GM18858 (cell line): Measurements from ENCODE around the gene GRK2.

Source experiments
- ATAC-seq: cut with Tn5 transposase; IDR thresholded peaks from one replicate; pipeline ENCODE4 v1.9.1; 2021; ENCODE audit not compliant: unreplicated experiment

The GRK2 gene

DNA sequence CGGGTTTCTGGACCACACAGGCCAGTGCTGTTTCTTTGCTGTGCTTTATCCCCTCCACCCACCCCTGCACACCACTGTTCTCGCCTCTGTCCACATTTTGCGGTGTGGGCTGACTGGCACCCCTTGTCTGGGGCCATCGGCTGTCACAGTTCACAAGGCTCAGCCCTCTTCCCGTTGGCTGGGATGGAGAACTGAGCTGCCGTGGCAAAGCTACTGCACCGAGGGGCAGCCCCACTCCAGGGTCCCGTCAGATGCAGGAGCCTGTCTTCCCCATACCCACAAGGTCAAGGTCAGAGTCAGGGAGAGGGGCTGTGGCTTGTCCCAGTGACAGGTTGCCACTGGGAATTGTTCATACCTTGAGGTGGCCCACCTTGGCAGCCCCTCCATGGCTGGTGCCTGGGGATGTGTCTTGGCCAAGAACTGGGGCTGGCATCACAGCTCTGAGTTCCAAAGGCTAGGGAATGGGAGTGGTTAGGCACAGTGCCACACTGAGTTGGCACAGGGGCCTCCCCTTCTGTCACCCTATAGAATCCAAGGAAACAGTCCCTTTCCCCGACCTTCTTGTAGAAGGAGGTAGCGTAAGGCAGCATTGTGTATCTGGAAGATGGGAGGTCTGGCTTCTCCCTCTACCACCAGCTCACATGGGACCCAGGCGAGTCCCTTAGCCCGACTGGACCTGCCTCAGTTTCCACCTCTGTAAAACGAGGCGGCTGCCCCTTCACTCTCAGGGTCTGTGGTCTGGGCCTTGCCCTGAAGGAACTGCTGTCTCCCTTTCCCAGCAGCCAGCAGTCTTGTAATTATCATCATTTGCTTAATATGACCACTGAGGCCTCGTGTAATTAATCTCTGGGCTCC, 3.4 kb downstream of the GRK2 start:
- ATAC-seq: no peak

- ATAC-seq: no peak
These were observed 4.3 kb downstream of the GRK2 start for GRCh38 chr11:67270256-67271204.

DNA sequence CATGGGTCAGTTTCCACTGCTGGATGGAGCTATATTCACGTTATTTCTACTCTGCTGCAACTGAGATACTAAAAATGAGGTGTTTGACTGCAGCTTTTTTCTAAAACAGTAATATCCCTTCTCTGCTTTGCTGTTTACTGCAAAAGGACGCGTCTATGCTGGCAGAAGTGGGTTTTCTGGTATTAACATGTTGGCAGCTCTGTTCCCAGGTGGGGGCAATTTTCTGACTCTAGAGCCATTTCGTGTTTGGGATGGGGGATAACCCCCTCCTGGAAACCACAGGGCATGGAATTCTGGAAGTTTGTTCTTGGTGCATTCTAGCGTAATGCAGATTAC, 4.9 kb downstream of the GRK2 start:
- no peak for ATAC-seq

GRCh38 chr11:67271541-67272284, 5.4 kb downstream of the GRK2 start:
- no peak for ATAC-seq

GRCh38 chr11:67272327-67273259, 6.3 kb downstream of the GRK2 start:
- ATAC-seq: no peak

DNA sequence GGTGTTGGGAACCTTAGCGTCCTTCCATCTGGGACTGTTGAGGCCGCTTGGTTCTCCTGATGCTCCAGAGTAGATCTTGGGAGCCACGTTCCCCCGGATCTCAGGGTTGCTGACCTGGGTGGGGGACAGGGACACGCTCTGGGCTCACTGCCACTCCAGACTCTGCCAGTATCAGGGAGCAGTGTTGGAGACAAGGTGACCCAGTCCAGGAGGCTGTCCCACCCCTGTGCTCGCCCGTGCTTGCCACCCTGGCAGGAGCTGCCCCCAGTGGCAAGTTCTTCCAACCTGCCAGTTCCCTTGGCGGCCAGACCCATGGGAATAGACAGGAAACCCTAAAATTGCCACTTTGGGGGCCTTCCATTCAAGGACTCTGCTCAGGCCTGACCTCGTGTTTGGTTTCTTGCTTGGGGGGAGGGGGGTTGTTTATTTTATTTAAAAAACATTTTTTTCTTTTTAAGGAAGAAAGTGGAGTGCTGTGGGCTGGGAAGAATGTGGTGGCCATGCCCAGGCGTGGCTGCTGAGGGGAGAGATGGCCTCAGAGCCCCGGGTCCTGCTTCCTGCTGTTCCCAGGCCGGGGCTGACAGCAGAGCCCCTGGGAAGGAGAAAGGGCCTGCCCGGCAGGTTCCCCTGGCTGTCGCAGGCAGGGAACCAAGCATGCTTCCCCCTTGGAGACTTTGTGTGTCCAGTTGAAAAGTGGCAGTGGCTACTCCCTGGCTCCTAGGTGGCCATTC, 7.2 kb downstream of the GRK2 start:
- ATAC-seq: no peak

DNA sequence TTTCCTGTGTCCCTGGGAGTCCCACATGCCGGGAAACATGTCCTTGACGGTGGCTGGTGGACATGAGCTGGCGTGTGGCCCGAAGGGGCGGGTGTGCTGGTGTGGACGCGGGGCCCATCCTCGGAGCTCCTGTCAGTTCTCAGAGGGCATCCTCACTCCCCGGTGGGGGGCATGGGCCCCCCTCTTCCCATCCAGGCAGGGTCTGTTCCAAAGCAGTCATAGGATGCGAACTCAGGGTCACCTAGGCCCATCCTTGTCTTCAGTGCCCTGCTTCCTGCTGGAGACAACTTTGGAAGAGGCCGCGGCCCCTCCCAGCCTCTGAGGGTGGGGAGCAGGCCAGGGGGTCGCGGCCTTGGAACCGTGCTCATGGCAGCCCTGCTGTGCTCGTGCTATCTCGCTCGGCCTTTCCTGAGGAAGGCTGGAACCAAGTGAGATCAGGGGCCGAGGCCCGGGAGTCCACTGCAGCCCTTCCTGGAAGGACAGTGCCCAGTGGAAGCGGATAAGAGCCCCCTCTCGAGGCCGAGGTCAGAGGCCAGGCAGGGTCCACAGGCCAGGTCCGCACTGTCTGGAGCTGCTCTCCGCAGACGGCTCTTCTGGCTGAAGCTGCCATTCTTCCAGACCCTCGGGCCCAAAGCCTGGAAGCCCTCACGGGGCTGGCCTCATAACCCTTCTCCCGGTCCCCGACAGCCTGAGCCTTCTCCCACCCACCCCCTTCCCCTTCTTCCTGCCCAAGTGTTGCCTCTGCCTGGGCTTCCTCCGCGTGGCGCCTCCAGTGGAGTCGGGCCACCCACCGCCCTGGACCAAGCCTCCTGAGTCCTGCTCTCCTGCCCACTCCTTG, 8.7 kb downstream of the GRK2 start:
- ATAC-seq: no peak

DNA sequence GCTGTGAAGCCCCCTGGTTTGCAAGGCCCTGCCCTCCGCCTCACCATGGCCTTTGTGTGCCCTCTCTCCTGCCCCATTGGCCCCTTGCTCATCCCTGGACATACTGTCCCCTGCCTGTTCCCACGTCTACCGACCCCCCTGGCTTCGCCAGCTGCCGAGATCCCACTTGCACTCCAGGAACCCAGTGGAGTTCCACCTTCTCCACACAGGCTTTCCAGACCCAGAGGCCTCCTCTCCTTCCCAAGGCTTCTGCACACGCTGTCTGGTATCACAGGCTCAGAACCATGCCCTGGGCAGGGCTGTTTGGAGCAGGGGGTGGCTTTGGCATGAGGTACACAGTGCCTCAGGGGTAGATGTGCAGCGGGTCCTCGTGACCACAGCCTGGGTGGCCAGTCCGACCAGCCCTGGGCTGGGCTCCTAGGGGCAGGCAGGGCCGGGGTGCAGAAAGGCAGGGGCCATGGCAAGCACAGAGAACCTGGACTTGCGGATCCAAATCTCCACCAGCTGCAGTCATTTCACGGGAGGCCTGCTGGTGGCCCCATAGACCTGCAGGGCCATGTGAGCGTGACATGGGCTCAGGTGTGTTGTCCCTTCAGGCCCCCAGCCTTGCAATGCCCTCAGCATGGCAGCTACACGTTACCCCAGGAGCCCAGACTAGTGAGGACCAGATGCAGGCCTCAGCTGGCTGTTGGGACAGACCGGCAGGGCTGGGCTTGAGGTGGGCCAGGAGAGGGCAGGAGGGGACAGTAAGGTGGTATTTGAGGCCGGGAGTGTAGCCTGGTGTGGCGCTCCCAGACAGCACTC, 9.5 kb downstream of the GRK2 start:
- no peak for ATAC-seq

DNA sequence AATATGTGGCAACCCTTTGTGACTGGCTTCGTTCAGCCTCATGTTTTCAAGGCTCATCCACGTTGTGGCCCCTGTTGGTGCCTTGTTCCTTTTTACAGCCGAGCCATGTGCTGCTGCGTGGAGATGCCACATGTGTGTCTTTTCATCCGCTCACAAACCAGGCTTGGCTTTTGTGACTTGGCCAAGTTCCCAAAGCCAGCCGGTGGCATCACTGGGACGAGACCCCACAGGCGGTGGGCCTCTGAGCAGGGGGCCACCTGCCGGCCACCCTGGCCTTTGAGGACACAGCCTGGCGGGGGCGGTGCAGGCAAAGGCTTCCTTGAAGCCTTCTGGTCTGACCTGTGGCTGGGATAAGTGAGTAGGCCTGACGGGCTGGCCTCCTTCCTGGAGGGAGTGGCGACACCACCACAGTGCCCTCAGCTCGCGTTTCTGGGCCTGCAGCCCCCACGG, 10.5 kb downstream of the GRK2 start:
- ATAC-seq: peak; percentile 19

DNA sequence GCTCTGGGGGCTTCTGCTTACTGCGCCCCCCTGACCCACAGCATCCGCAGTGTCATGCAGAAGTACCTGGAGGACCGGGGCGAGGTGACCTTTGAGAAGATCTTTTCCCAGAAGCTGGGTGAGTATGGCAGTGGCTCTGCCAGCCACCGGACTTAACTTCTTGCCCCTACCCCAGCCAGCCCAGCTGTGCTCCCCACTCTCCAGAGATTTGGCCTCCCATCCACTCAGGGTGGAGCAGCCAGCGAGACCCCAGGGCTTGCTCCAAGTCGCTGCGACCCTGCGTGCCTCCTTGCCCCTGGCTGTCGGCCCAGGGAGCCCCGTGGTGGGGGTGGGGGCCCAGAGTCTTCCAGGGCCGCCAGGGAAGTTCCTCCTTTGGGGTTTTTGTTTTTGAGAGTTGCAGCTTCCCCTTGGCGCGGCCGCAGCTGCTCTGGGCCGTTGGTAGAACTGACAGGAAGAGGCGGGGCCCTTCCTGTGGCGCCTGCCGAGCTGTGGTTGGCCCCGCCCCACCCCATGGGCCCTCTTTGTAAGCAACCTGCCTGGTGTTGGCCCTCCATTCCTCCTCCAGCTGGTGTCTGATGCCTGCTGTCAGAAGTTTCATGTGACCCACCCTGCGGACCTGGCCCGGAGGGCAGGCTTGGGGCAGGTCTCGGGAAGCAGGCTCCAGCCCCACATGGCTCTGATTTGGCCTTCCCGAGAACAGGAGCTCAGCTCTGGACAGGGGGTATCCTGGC, 11.1 kb downstream of the GRK2 start:
- peak; percentile 59 for ATAC-seq

GRCh38 chr11:67278135-67278938, 12.1 kb downstream of the GRK2 start:
- no peak for ATAC-seq

- no peak for ATAC-seq
These were observed 12.8 kb downstream of the GRK2 start for GRCh38 chr11:67278939-67279588.

- ATAC-seq: no peak
These were observed 13.5 kb downstream of the GRK2 start for GRCh38 chr11:67279589-67280340.

- ATAC-seq: no peak
These were observed 14.1 kb downstream of the GRK2 start for GRCh38 chr11:67280341-67280787.
